ENCODE data around the gene MUC4.

The MUC4 gene

DNA sequence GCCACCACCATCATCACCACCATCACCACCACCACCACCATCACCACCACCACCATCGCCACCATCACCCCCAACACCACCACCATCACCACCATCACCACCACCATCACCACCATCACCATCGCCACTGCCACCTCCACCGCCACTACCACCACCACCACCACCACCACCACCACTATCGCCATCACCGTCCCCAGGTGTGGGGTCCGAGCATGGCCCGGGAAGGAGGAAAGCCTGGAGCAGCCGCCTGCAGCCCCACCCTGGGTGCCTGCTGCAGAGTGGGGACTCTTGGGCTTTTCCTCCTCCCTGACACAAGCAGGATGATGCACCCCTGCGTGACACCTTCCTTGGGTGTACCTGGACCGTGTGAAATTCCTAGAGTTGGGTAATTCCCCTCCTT is 43.9 kb downstream of the MUC4 start:
- no peak overlapping the region for H3K18ac ChIP-seq (ENCODE audit: low read length)
- DNase-seq, result no peak
- H3K27me3 ChIP-seq (ENCODE audit: insufficient read depth, low read length, poor library complexity), result no peaks in the 10 kb centered on the region

DNA sequence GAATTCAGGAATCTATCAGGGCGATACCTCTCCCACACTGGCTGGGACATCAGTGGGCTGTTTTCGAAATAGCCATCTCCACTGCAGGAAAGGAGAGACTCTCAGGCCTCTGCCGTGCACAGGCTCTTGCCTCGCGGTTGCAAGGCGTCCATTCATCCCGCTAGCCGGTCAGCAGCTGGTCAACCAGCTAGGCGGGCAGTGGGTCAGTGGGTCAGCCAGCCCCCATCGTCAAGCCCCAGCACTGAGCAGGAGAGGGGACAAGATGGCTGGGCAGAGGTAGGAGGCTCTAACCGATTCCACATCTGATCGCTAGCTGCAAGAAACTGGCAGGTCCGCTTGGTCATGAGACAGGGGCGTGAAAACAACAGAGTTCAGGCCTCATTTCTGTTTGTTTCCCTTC is 45.1 kb downstream of the MUC4 start:
- no peak for DNase-seq
- Histone ChIP-seq H3K79me1 (ENCODE audit: low read length) (no peaks in the 10 kb centered on the region), H3K4me2 (ENCODE audit: low read length) (no peak overlapping the region), H3K23ac (ENCODE audit: low read length) (no peak overlapping the region), H2AK5ac (ENCODE audit: low read length) (no peak overlapping the region), H2BK5ac (ENCODE audit: low read length) (no peak overlapping the region), H2BK120ac (ENCODE audit: low read depth, low read length) (no peak overlapping the region), H3K4ac (ENCODE audit: low read depth, low read length) (no peak overlapping the region), H3K9ac (ENCODE audit: low read length) (no peak overlapping the region), H3K36me3 (ENCODE audit: control insufficient read depth, insufficient read depth, low read length) (no peaks in the 10 kb centered on the region), H3K18ac (ENCODE audit: low read length) (no peak overlapping the region), H3K56ac (ENCODE audit: low read length) (no peak overlapping the region), H4K8ac (ENCODE audit: low read depth, low read length) (no peak overlapping the region), H3K4me3 (ENCODE audit: low read length) (no peak overlapping the region), H4K5ac (ENCODE audit: low read length) (no peak overlapping the region), H3K27me3 (ENCODE audit: insufficient read depth, low read length, poor library complexity) (no peaks in the 10 kb centered on the region), H2BK15ac (replicated peaks; ENCODE audit: low read depth) (no peak overlapping the region), H3K4me1 (ENCODE audit: control insufficient read depth, low read depth, low read length) (no peaks in the 10 kb centered on the region), H3K79me2 (ENCODE audit: control insufficient read depth, insufficient read depth, low read length) (no peaks in the 10 kb centered on the region), H3K27ac (ENCODE audit: low read depth, low read length) (no peak overlapping the region)
- WGBS (ENCODE audit: extremely low coverage, insufficient coverage, low lambda C conversion rate), result no CpG with 5 or more reads among the region's 14 CpGs

More for the DNA sequence above, 43.9 kb downstream of the MUC4 start:
- no CpG with 5 or more reads among the region's 10 CpGs for WGBS (ENCODE audit: extremely low coverage, insufficient coverage, low lambda C conversion rate)
- Histone ChIP-seq H3K9ac (ENCODE audit: low read length) (no peak overlapping the region), H2BK120ac (ENCODE audit: low read depth, low read length) (no peak overlapping the region), H3K4ac (ENCODE audit: low read depth, low read length) (no peak overlapping the region), H3K79me1 (ENCODE audit: low read length) (no peaks in the 10 kb centered on the region), H3K4me1 (ENCODE audit: control insufficient read depth, low read depth, low read length) (no peaks in the 10 kb centered on the region), H3K27ac (ENCODE audit: low read depth, low read length) (no peak overlapping the region), H4K5ac (ENCODE audit: low read length) (no peak overlapping the region), H3K56ac (ENCODE audit: low read length) (no peak overlapping the region), H2AK5ac (ENCODE audit: low read length) (no peak overlapping the region), H3K79me2 (ENCODE audit: control insufficient read depth, insufficient read depth, low read length) (no peaks in the 10 kb centered on the region), H3K36me3 (ENCODE audit: control insufficient read depth, insufficient read depth, low read length) (no peaks in the 10 kb centered on the region), H2BK15ac (replicated peaks; ENCODE audit: low read depth) (no peak overlapping the region), H3K4me3 (ENCODE audit: low read length) (no peak overlapping the region), H4K8ac (ENCODE audit: low read depth, low read length) (no peak overlapping the region), H3K4me2 (ENCODE audit: low read length) (no peak overlapping the region), H2BK5ac (ENCODE audit: low read length) (no peak overlapping the region), H3K23ac (ENCODE audit: low read length) (no peak overlapping the region)

DNA sequence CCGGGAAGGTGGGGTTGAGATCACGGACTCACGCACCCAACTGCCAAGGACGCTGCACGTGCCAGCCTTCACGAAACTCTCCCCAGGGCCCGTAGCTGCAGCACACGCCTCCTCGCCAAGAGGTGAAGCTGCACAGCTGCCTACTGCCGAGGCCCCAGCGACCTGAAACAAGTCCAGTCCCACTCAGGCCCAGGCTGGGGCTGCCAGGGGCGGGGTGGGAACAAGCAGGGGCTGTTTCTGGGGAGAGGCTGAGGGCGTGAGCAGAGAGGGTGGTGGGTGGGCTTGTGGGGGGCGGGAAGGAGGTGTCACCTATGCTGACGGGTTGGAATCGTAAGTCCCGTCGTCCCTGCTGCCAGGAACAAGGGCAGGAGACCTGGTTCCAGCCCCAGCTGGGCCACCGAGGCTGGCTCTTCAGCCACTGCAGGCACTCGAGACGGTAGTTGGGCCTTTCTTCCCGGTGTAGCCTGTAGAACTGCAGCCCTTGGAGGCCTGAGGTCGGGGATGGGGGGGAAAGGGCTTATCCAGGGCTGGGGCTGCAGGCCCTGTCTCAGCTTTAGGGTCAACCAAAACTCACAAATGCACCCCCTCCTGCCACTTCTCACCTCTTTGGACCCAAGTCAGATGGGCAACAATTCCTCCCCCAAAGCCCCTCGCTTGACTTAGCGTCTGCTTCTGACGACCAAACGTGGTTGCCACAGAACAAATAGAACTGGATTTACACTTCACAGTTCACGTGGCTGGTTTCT is 46.6 kb downstream of the MUC4 start:
- Histone ChIP-seq H2BK15ac (replicated peaks; ENCODE audit: low read depth) (no peak overlapping the region), H3K23ac (ENCODE audit: low read length) (no peak overlapping the region), H3K9ac (ENCODE audit: low read length) (no peak overlapping the region), H3K79me2 (ENCODE audit: control insufficient read depth, insufficient read depth, low read length) (no peaks in the 10 kb centered on the region), H3K4ac (ENCODE audit: low read depth, low read length) (no peak overlapping the region), H3K18ac (ENCODE audit: low read length) (no peak overlapping the region), H2BK120ac (ENCODE audit: low read depth, low read length) (no peak overlapping the region), H3K4me3 (ENCODE audit: low read length) (no peak overlapping the region), H3K4me2 (ENCODE audit: low read length) (no peak overlapping the region), H4K8ac (ENCODE audit: low read depth, low read length) (no peak overlapping the region), H3K4me1 (ENCODE audit: control insufficient read depth, low read depth, low read length) (no peaks in the 10 kb centered on the region), H2AK5ac (ENCODE audit: low read length) (no peak overlapping the region), H3K36me3 (ENCODE audit: control insufficient read depth, insufficient read depth, low read length) (no peaks in the 10 kb centered on the region), H3K27ac (ENCODE audit: low read depth, low read length) (no peak overlapping the region), H4K5ac (ENCODE audit: low read length) (no peak overlapping the region), H3K27me3 (ENCODE audit: insufficient read depth, low read length, poor library complexity) (no peaks in the 10 kb centered on the region), H2BK5ac (ENCODE audit: low read length) (no peak overlapping the region), H3K56ac (ENCODE audit: low read length) (no peak overlapping the region), H3K79me1 (ENCODE audit: low read length) (no peaks in the 10 kb centered on the region)
- no CpG with 5 or more reads among the region's 28 CpGs for WGBS (ENCODE audit: extremely low coverage, insufficient coverage, low lambda C conversion rate)
- no peak for DNase-seq

DNA sequence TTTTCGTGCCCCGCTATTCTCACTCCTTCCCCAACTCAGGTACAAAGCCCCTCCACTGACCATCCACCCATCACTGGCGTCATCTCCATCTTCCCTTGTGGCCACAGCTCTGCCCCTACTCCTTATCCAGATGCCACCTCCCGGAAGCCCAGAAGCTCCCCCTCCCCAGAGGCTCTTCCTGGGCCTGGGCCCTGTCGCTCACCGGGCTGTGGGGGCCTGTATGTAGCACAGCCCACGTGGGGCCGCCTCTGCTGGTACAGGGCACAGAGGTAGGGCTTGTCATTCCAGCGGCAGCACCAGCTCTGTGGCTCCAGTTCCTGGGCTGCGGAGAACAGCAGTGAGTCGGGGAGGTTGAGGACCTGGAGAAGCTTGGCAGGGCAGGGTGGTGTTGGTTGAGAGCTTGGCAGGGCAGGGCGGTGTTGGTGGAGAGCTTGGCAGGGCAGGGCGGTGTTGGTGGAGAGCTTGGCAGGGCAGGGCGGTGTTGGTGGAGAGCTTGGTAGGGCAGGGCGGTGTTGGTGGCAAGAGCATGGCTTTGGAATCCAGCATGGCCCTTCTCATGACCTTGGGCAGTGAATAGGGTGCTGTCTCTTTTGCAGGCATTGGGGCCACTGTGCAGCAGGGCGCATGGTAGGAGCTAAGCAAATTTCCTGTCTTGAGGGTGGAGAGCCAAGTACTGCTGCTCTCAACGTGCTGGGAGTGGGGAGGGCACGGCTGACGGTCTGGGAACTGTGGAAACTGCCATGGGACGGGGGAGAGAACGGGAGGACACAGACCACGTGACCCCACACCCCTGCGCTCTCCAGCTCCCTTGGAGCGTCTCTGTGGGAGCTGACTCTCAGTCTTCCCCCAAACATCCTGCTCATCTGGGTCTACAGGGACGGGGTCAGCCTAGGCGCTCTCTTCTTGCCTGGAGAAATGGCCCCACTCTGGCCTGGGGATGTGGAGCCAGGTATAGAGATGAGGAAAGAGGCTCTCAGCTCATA is 47.6 kb downstream of the MUC4 start:
- Histone ChIP-seq H2BK5ac (ENCODE audit: low read length) (no peak overlapping the region), H3K27ac (ENCODE audit: low read depth, low read length) (no peak overlapping the region), H3K56ac (ENCODE audit: low read length) (no peak overlapping the region), H3K4ac (ENCODE audit: low read depth, low read length) (no peak overlapping the region), H2BK15ac (replicated peaks; ENCODE audit: low read depth) (no peak overlapping the region), H3K79me2 (ENCODE audit: control insufficient read depth, insufficient read depth, low read length) (no peaks in the 10 kb centered on the region), H3K79me1 (ENCODE audit: low read length) (no peaks in the 10 kb centered on the region), H3K23ac (ENCODE audit: low read length) (no peak overlapping the region), H2AK5ac (ENCODE audit: low read length) (no peak overlapping the region), H3K36me3 (ENCODE audit: control insufficient read depth, insufficient read depth, low read length) (no peaks in the 10 kb centered on the region), H4K8ac (ENCODE audit: low read depth, low read length) (no peak overlapping the region), H3K4me3 (ENCODE audit: low read length) (no peak overlapping the region), H3K9ac (ENCODE audit: low read length) (no peak overlapping the region), H2BK120ac (ENCODE audit: low read depth, low read length) (no peak overlapping the region), H3K4me1 (ENCODE audit: control insufficient read depth, low read depth, low read length) (no peaks in the 10 kb centered on the region), H3K27me3 (ENCODE audit: insufficient read depth, low read length, poor library complexity) (no peaks in the 10 kb centered on the region), H3K4me2 (ENCODE audit: low read length) (no peak overlapping the region), H4K5ac (ENCODE audit: low read length) (no peak overlapping the region), H3K18ac (ENCODE audit: low read length) (no peak overlapping the region)
- no CpG with 5 or more reads among the region's 26 CpGs for WGBS (ENCODE audit: extremely low coverage, insufficient coverage, low lambda C conversion rate)
- DNase-seq, result no peak

DNA sequence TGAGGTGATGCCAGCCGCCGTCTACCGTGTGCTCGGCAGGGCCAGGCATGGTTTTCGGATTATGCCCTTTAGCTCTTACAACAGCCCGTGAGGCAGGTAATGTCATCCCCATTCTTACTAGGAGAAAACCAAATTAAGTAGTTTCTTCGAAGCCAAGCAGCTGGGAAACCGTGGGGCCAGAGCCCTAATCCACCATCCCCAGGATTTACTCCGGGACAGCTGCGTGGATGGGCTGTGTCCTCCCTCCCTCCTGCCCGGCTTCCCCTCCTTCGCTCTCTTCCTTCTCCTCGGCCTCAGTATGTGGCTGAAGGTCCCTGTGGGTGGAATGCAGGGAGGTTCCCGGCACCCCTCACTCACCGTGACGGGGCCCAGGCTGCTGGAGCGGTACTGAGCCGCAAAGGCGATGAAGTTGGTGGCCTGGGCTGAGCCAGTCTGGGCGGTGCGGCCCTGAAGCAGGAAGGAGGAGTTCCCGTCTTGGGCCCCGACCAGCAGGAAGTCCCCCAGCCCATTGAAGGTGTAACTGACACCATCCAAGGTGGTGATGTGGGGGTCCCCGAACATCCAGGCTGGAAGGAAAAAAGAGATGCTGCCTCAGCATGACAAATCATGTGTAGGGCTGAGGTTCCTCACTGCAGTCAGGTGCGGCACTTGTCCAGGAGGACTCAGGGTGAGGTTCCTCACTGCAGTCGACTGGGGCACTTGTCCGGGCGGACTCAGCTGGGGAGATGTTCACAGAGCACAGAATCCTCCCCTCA is 48.5 kb downstream of the MUC4 start:
- DNase-seq, result no peak
- Histone ChIP-seq H3K9ac (ENCODE audit: low read length) (no peak overlapping the region), H4K5ac (ENCODE audit: low read length) (no peak overlapping the region), H3K4me2 (ENCODE audit: low read length) (no peak overlapping the region), H4K8ac (ENCODE audit: low read depth, low read length) (no peak overlapping the region), H3K27ac (ENCODE audit: low read depth, low read length) (no peak overlapping the region), H2BK15ac (replicated peaks; ENCODE audit: low read depth) (no peak overlapping the region), H3K56ac (ENCODE audit: low read length) (no peak overlapping the region), H3K79me2 (ENCODE audit: control insufficient read depth, insufficient read depth, low read length) (no peaks in the 10 kb centered on the region), H3K27me3 (ENCODE audit: insufficient read depth, low read length, poor library complexity) (no peaks in the 10 kb centered on the region), H3K4me3 (ENCODE audit: low read length) (no peak overlapping the region), H3K36me3 (ENCODE audit: control insufficient read depth, insufficient read depth, low read length) (no peaks in the 10 kb centered on the region), H3K18ac (ENCODE audit: low read length) (no peak overlapping the region), H2AK5ac (ENCODE audit: low read length) (no peak overlapping the region), H3K79me1 (ENCODE audit: low read length) (no peaks in the 10 kb centered on the region), H2BK5ac (ENCODE audit: low read length) (no peak overlapping the region), H3K4me1 (ENCODE audit: control insufficient read depth, low read depth, low read length) (no peaks in the 10 kb centered on the region), H2BK120ac (ENCODE audit: low read depth, low read length) (no peak overlapping the region), H3K23ac (ENCODE audit: low read length) (no peak overlapping the region), H3K4ac (ENCODE audit: low read depth, low read length) (no peak overlapping the region)
- no CpG with 5 or more reads among the region's 28 CpGs for WGBS (ENCODE audit: extremely low coverage, insufficient coverage, low lambda C conversion rate)
